AG04450 (cell line): ENCODE measurements around the gene NKAIN4. TPM values are rescaled to one million over a fixed set of nuclear protein-coding genes. Genes with fewer than 3 reads are reported as not detected.
A peak's percentile ranks its signal among the peaks of the same experiment; 100 is the strongest.

Experiments used
- CTCF ChIA-PET: fragments of 300-600, 350-600 bp; formaldehyde crosslinking; extraction: SDS; loops from one replicate; lab custom pipeline; 2022; ENCODE audit warnings: antibody characterized with exemption, inconsistent platforms; lab: Charles Lee
- POLR2A ChIA-PET: fragments of 350-600 bp; formaldehyde crosslinking; extraction: SDS; loops from one replicate; lab custom pipeline; 2021; ENCODE audit warnings: antibody characterized with exemption, inconsistent platforms; lab: Yijun Ruan, JAX
- DNase-seq: peaks from one replicate; pipeline ENCODE4 v3.0.0-alpha.2; 2011; ENCODE audit warnings: low read depth, low spot score
- H3K27ac ChIP-seq: one replicate; pipeline ENCODE4 v1.5.1; 2012; ENCODE audit warnings: low read depth, low read length, control low read depth
- H3K27me3 ChIP-seq: one replicate; pipeline ENCODE4 v1.6.0; 2012; ENCODE audit warnings: low read length; ENCODE audit not compliant: control insufficient read depth, insufficient read depth
- H3K4me3 ChIP-seq: 2 replicates; pipeline ENCODE4 v1.5.1; 2011; ENCODE audit warnings: mild to moderate bottlenecking, low read depth, low read length, control low read depth
- H3K9me3 ChIP-seq: 2 replicates; pipeline ENCODE4 v1.5.1; 2012; ENCODE audit warnings: low read length; ENCODE audit not compliant: control insufficient read depth, insufficient read depth
- polyA plus RNA-seq: library from polyadenylated mRNA; depleted of rRNA; stranded (reverse); fragments of >200 nt; gene quantifications from 2 replicates; pipeline ENCODE4 v1.2.3, GENCODE V29; 2011
- TF ChIP-seq, protein P1 (sequence below): IDR thresholded peaks from 2 replicates; pipeline ENCODE4 v1.5.1; 2011; ENCODE audit warnings: low read depth, low read length, control low read depth, inconsistent platforms

The NKAIN4 gene
- polyA plus RNA-seq, 1 experiment, result not detected

DNA sequence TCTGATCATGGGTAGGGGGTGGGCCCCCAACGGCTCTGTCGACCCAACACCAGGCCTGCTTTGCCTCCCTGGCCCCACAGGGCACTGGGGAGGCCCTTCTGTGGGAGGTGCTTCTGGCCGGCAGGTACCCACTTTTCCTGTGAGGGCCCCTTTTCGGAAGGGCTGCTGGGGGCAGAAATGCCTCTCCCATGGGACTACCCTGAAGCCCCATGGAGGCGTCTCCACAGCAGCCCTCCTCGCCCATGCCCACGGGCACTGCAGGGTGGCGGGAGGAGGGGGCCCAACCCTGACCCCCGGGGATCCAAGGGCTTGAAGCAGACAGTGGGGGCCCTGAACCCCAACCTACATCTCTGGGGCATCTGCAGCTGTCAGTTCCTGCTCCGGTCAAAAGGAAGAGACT is 16.2 kb downstream of the NKAIN4 start:
- no peak overlapping the region for H3K4me3 ChIP-seq
- no peak for DNase-seq
- H3K27ac ChIP-seq, result no peak overlapping the region
- TF ChIP-seq, protein P1, sequence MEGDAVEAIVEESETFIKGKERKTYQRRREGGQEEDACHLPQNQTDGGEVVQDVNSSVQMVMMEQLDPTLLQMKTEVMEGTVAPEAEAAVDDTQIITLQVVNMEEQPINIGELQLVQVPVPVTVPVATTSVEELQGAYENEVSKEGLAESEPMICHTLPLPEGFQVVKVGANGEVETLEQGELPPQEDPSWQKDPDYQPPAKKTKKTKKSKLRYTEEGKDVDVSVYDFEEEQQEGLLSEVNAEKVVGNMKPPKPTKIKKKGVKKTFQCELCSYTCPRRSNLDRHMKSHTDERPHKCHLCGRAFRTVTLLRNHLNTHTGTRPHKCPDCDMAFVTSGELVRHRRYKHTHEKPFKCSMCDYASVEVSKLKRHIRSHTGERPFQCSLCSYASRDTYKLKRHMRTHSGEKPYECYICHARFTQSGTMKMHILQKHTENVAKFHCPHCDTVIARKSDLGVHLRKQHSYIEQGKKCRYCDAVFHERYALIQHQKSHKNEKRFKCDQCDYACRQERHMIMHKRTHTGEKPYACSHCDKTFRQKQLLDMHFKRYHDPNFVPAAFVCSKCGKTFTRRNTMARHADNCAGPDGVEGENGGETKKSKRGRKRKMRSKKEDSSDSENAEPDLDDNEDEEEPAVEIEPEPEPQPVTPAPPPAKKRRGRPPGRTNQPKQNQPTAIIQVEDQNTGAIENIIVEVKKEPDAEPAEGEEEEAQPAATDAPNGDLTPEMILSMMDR, result no peak
- CTCF ChIA-PET, result interaction anchor here (2.7 kb wide), 1 partner anchor 14 kb away, joined by 10 read pairs; no protein-coding TSS in a partner anchor
- no peaks in the 10 kb centered on the region; the same call in 1 of the 2 replicates for H3K9me3 ChIP-seq
- POLR2A ChIA-PET, result no interaction called here
- peaks cover 9% of the 10 kb centered on the region for H3K27me3 ChIP-seq

DNA sequence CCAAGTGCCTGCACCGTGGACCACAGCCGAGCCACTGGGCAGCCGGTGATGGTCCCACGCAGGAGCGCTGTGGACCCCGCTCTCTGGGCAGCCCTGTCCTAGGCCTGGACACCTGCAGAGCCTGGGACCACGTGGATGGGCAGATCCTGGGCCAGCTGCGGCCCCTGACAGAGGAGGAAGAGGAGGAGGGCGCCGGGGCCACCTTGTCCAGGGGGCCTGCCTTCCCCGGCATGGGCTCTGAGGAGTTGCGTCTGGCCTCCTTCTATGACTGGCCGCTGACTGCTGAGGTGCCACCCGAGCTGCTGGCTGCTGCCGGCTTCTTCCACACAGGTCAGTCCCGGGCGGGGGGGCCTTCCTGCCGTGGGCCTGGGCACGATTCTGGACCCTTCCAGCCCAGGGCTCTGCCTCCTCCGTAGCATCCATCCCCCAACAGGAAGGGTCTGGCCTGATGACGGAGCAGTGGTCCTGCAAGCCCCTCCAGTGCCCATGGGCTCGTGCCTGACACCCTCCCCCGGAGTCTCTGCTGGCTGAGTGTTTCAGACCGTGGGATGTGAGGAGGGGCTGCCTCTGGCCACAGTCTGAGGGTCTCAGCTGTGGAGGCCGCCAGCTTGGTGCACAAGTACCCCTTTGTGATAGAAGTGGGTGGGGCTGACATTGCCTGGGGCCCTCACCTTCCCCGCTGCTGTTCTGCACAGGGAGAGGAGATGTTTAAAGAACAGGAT is 18.0 kb downstream of the NKAIN4 start:
- Histone ChIP-seq H3K9me3 (no peaks in the 10 kb centered on the region; the same call in 1 of the 2 replicates), H3K4me3 (no peak overlapping the region), H3K27me3 (peaks cover 5% of the 10 kb centered on the region), H3K27ac (no peak overlapping the region)
- ChIA-PET POLR2A (no interaction called here), CTCF (interaction anchor here (1.1 to 6.0 kb wide), 2 partner anchors 12 to 73 kb away, joined by 3 to 45 read pairs; no protein-coding TSS in a partner anchor)
- no peak for DNase-seq
- TF ChIP-seq, protein P1, result no peak

DNA sequence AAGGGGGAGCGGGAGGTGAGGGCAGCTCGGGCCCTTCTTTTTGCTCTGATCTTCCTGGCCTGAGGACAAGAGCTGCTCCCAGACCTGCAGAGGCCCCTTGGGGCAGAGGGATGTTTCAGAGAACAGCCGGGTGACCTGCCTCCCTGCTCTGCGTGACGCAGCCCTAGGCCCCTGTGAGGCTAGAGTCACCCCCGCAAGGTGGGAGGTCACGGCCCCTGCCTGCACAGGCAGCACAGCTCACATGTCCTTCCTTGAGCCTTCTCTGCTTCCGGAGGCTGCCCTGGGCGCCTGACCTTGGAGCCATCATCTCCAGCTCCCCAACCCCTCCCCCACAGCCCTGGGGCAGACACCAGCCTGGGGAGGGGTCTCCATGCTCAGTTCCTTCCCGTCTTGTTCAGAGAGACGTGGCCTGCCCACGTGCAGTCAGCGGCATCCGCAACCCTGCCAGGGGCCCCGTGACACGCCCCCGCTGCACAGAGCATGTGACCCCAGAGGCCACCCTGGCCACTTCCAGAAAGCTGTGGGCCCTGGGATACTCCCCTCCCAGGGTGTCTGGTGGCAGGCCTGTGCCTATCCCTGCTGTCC is 18.8 kb downstream of the NKAIN4 start, which contains the start of gene BIRC7:
TSS of gene BIRC7 (plus strand) at position 507 of the 585 bp plus-strand sequence. CDS start 192 bp downstream, outside the sequence.
- POLR2A ChIA-PET, result no interaction called here
- Histone ChIP-seq H3K9me3 (no peaks in the 10 kb centered on the region; the same call in 1 of the 2 replicates), H3K27ac (no peak within 1 kb of the TSS), H3K4me3 (no peak within 1 kb of the TSS), H3K27me3 (peaks cover 5% of the 10 kb centered on the region)
- no peak for DNase-seq
- CTCF ChIA-PET, result interaction anchor here (0.6 to 6.0 kb wide), 3 partner anchors 12 to 74 kb away, joined by 3 to 45 read pairs (median 4); no protein-coding TSS in a partner anchor
- TF ChIP-seq, protein P1, result no peak

DNA sequence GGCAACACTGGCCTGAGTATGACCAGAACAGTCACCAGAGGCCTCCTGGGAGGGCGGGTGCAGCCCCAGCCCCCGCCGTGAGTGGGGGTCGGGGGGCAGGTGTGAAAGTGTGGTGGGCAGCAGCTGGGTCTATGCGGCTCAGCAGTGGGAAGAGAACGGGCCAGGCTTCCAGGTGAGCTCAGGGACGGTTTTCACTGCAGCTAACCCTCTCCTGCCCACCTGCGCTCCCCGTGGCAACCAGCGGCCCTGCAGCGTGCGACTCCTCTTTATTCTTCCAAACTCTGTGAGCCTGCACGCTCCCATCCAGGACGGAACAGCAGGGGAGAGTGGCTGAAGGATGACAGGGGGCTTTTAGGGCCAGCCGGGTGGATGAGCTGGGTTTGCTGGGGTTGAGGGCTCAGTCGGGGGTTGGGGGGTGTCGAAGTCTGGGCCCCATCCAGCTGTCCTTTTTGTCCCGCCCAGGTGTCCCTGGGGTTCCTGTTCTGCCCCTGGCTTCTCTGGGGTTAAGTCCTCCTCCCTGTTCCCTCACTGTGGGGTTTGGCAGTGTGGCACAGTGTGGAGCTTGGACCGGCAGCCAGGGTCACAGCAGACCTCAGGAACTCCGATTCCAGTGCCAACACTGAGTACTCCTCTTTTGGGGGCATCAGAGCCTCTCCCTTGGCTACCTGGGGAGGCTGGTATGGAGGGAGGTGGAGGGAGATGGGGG is 19.4 kb downstream of the NKAIN4 start:
- POLR2A ChIA-PET, result no interaction called here
- Histone ChIP-seq H3K27ac (no peak overlapping the region), H3K4me3 (no peak overlapping the region), H3K9me3 (no peaks in the 10 kb centered on the region; the same call in 1 of the 2 replicates), H3K27me3 (peaks cover 3% of the 10 kb centered on the region)
- DNase-seq, result no peak
- TF ChIP-seq, protein P1, result peak; percentile 52
- CTCF ChIA-PET, result interaction anchor here (0.6 to 6.0 kb wide), 4 partner anchors 11 to 74 kb away, joined by 3 to 45 read pairs (median 4); partner anchors contain the start of gene ARFGAP1
